HS-27A (cell line): ENCODE data around the gene TAGLN2.

Source experiments
- DNase-seq: peaks from one replicate; pipeline ENCODE4 v3.0.0-alpha.2; 2012; ENCODE audit warnings: low read depth, missing footprints

TAGLN2 gene

DNA sequence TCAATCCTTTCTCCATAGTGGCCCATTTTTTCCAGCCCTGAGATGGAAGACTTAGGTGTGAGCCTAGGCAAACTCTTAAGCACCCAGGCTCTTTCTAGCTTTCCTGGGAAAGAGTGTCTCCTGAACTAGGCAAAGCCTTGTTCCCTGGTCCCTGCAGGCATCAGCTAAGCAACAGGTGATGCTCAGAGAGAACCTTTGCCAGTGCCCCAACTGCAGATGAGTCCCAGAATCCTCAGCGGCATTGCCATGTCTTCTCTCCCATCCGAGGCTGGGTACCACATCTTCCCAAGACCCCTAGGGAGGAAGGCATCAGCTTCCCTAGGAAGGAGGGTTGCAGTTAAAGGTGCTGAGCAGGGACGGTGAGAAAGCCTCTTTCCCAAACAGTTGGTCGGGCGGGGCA is 54.6 kb downstream of the TAGLN2 start:
- DNase-seq: no peak

DNA sequence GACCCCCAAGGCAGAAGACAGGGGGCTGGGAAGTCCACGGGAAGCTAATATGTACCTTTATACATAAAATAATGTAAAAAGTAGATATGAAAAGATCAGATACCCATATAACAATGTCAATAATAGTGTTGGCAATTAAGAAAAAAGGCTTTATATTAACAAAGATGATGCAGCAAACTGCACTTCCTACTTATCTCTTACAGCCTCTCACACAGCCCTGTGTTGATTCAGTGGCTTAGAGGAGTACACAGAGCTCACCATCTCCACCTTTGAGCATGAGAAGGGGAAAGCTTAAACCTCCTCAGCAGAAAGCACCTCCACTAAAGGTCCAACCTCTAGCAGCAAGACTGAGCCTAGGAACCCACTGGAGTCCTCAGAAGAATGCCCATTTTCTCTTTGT is 55.7 kb downstream of the TAGLN2 start:
- DNase-seq: no peak

DNA sequence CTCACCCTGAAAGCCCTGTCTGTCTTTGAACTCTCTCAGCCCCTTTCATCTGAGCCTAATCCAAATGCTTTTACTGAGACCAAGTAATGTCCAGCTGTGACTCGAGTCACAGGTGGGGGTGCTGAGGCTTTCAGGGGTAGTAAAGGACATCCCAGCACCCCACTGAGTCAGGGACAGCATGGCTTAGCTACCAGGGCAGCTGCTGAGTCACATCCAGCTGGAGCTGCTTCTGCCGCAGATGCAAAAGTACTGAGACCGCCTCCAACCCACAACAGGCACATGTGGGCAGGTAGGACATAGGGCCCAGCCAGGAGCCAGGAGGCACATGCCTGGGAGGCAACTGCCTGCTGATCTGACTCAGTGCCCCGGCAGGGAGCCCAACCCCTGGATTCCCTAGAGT is 56.1 kb downstream of the TAGLN2 start:
- DNase-seq: no peak

DNA sequence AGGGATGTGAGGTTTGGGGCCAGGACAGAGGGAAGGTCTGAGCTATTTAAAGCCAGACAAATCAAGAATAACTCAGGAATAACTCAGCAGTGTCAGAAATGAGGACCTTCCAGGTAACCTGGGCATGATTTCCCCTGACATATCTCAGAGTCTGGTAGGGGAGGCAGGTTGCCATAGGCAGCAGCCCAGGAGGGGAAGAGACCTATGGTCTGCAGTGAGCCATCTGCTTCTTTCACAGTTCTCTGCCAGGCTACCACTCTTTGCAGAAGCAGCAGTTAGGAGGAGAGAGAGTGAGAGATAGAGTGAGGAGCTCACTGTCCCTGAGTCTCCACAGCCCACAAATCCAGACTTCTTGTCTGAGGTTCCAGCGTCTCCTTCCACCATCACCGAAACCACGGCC is 56.5 kb downstream of the TAGLN2 start:
- no peak for DNase-seq
